ENCODE measurements around the gene NCAPD2. TPM values are rescaled to one million over a fixed set of nuclear protein-coding genes. Genes with fewer than 3 reads are reported as not detected.
A peak's percentile ranks its signal among the peaks of the same experiment; 100 is the strongest.

The NCAPD2 gene, protein sequence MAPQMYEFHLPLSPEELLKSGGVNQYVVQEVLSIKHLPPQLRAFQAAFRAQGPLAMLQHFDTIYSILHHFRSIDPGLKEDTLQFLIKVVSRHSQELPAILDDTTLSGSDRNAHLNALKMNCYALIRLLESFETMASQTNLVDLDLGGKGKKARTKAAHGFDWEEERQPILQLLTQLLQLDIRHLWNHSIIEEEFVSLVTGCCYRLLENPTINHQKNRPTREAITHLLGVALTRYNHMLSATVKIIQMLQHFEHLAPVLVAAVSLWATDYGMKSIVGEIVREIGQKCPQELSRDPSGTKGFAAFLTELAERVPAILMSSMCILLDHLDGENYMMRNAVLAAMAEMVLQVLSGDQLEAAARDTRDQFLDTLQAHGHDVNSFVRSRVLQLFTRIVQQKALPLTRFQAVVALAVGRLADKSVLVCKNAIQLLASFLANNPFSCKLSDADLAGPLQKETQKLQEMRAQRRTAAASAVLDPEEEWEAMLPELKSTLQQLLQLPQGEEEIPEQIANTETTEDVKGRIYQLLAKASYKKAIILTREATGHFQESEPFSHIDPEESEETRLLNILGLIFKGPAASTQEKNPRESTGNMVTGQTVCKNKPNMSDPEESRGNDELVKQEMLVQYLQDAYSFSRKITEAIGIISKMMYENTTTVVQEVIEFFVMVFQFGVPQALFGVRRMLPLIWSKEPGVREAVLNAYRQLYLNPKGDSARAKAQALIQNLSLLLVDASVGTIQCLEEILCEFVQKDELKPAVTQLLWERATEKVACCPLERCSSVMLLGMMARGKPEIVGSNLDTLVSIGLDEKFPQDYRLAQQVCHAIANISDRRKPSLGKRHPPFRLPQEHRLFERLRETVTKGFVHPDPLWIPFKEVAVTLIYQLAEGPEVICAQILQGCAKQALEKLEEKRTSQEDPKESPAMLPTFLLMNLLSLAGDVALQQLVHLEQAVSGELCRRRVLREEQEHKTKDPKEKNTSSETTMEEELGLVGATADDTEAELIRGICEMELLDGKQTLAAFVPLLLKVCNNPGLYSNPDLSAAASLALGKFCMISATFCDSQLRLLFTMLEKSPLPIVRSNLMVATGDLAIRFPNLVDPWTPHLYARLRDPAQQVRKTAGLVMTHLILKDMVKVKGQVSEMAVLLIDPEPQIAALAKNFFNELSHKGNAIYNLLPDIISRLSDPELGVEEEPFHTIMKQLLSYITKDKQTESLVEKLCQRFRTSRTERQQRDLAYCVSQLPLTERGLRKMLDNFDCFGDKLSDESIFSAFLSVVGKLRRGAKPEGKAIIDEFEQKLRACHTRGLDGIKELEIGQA (N-terminal part only)
- total RNA-seq: 10 to 100 TPM; 19.9 to 26.7 TPM

DNA sequence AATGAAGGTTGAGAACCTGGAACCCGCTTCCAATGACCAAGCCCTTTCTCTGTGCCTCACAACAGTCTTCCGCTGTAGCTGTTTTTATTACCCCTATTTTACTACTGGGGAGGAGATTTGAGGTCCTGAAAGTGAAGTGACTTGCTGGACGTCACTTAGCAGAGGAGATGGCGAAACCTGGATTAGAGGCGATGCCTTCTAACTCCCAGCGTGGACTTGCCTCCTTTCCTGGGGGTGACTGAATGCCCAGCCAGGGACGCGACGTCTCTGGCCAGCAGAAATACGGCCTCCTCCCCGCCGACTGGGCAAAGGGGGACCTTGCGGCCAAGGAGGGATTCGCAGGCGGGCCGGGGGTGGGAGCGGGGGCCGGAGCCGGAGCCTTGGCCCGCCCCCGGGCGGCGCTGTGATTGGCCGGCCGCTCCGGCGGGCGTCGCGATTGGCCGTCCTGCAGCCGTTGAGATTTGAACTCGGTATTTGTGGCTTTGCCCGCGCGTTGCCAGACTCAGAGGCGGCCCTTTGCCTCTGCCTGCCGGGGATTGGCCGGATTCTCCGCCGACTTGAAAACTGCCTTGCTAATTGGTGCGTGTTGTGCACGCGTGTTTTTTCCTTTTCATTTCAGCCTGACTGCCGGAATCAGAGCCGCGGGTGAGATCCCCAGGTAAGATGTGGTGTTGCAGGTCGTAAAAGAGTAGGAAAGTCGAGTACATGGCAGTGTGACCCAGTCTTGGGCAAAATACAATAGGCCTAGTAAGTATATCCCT lies at the start of gene NCAPD2:
Gene NCAPD2 (plus strand): TSS at position 606 of the 761 bp plus-strand sequence. CDS start 997 bp downstream, outside the sequence.
- TF ChIP-seq, protein P1, sequence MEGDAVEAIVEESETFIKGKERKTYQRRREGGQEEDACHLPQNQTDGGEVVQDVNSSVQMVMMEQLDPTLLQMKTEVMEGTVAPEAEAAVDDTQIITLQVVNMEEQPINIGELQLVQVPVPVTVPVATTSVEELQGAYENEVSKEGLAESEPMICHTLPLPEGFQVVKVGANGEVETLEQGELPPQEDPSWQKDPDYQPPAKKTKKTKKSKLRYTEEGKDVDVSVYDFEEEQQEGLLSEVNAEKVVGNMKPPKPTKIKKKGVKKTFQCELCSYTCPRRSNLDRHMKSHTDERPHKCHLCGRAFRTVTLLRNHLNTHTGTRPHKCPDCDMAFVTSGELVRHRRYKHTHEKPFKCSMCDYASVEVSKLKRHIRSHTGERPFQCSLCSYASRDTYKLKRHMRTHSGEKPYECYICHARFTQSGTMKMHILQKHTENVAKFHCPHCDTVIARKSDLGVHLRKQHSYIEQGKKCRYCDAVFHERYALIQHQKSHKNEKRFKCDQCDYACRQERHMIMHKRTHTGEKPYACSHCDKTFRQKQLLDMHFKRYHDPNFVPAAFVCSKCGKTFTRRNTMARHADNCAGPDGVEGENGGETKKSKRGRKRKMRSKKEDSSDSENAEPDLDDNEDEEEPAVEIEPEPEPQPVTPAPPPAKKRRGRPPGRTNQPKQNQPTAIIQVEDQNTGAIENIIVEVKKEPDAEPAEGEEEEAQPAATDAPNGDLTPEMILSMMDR (IDR thresholded peaks at IDR 0.05): peak; percentile 62
- H3K4me1 ChIP-seq (ENCODE audit: control insufficient read depth in 1 of 2, low read depth in 2 of 2): peaks cover 13 to 26% of the 10 kb centered on the region in 2 donors
- ATAC-seq (ENCODE audit: insufficient number of reproducible peaks, low FRiP score, low read depth) (peak; percentile 88), DNase-seq (ENCODE audit: low spot score) (peak; percentile 87)
- no peaks in the 10 kb centered on the region for H3K27me3 ChIP-seq (replicated peaks; ENCODE audit: insufficient read depth)
- peak within 1 kb of the TSS; percentile 94 to 97 for H3K27ac ChIP-seq
- peak within 1 kb of the TSS; percentile 82 for H3K4me3 ChIP-seq
- no peaks in the 10 kb centered on the region for H3K9me3 ChIP-seq
- H3K36me3 ChIP-seq: no peaks in the 10 kb centered on the region

DNA sequence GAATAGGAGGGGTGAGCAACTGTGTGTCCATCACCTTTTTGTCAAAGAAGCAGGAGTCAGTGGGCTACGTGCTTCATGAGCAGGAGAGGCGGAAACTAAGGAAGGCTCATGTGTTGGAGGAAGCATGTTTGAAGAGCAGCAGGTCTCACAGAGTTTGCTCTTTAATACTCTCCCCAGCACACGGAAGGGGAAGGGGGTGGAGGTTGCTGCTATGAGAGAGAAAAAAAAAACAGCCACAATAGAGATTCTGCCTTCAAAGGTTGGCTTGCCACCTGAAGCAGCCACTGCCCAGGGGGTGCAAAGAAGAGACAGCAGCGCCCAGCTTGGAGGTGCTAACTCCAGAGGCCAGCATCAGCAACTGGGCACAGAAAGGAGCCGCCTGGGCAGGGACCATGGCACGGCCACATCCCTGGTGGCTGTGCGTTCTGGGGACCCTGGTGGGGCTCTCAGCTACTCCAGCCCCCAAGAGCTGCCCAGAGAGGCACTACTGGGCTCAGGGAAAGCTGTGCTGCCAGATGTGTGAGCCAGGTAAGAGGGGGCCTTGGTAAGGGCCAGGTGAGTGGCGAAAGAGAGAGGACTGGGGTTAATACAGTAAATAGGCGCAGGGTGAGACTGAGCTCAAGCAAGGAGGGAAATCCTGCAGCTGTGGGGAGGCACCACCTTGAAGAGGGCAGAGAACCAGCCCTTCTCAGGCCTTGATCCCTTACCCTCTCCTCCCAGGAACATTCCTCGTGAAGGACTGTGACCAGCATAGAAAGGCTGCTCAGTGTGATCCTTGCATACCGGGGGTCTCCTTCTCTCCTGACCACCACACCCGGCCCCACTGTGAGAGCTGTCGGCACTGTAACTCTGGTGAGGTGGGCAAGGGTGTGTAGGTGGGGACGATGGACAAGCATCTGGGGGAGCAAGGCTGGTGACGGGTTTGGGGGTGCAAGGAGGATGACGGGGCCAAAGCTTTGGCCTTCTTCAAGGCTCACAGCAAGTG lies 48.9 kb upstream of the NCAPD2 start, which contains the start of gene CD27:
Gene CD27 (plus strand): TSS at position 252 of the 985 bp plus-strand sequence. CDS start 141 bp downstream, at position 393.
- ATAC-seq (ENCODE audit: insufficient number of reproducible peaks, low FRiP score, low read depth) (no peak), DNase-seq (ENCODE audit: low spot score) (no peak)
- no peaks in the 10 kb centered on the region for H3K9me3 ChIP-seq
- H3K36me3 ChIP-seq: peaks cover 7% of the 10 kb centered on the region
- TF ChIP-seq, protein P1 (IDR thresholded peaks at IDR 0.05): no peak
- H3K4me3 ChIP-seq: no peak within 1 kb of the TSS
- H3K4me1 ChIP-seq (ENCODE audit: control insufficient read depth in 1 of 2, low read depth in 2 of 2): peaks cover 3 to 12% of the 10 kb centered on the region in 2 donors
- H3K27me3 ChIP-seq (replicated peaks; ENCODE audit: insufficient read depth): no peaks in the 10 kb centered on the region
- H3K27ac ChIP-seq: no peak within 1 kb of the TSS

DNA sequence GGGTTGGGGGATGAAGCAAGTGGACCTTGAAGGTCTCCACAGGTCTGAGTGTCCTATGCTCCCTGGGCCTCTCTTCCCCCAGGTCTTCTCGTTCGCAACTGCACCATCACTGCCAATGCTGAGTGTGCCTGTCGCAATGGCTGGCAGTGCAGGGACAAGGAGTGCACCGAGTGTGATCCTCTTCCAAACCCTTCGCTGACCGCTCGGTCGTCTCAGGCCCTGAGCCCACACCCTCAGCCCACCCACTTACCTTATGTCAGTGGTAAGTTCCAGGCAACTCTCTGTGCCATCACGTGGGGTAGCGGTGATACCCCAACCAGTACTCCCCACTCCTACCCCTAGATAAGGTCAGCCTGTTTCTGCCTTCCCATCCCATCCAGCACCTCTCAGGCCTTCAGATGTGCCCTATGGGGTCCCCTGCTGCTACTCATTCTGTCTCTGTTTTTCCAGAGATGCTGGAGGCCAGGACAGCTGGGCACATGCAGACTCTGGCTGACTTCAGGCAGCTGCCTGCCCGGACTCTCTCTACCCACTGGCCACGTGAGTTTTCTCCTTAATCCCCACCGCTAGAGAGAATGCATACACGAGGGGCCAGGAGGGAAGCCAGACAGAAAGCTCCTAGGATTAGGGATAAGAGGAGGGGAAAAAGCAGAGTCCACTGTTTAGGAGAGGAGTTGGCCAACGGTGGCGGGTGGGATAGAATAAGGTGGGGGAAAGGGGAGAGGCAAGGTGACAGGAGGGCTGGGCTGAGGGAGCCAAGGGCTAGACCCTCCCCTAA lies 43.6 kb upstream of the NCAPD2 start:
- H3K9me3 ChIP-seq: no peaks in the 10 kb centered on the region
- DNase-seq (ENCODE audit: low spot score) (no peak), ATAC-seq (ENCODE audit: insufficient number of reproducible peaks, low FRiP score, low read depth) (no peak)
- TF ChIP-seq, protein P1 (IDR thresholded peaks at IDR 0.05): no peak
- H3K4me3 ChIP-seq: peak overlapping the region; percentile 75
- peaks cover 15% of the 10 kb centered on the region for H3K36me3 ChIP-seq
- H3K27me3 ChIP-seq (replicated peaks; ENCODE audit: insufficient read depth): no peaks in the 10 kb centered on the region
- peak overlapping the region; percentile 87 to 96 for H3K27ac ChIP-seq
- H3K4me1 ChIP-seq (ENCODE audit: control insufficient read depth in 1 of 2, low read depth in 2 of 2): peaks cover 17 to 36% of the 10 kb centered on the region in 2 donors
